Nephron (organoid): ENCODE results near the gene AMT.

Source experiments
- H3K27ac Mint-ChIP-seq, 3 experiments: 2 replicates each; pipeline ENCODE4 v1.8.0; 2020; ENCODE audit warnings: mixed read lengths in 3 of 3, mild to moderate bottlenecking in 2 of 3, moderate library complexity in 1 of 3
- H3K27me3 Mint-ChIP-seq: 2 replicates; pipeline ENCODE4 v1.8.0; 2021; ENCODE audit warnings: low read depth, mild to moderate bottlenecking, moderate library complexity, mixed read lengths
- H3K36me3 Mint-ChIP-seq: 2 replicates; pipeline ENCODE4 v1.8.0; 2020; ENCODE audit warnings: low read depth, mixed read lengths
- H3K4me1 Mint-ChIP-seq: 2 replicates; pipeline ENCODE4 v1.8.0; 2020; ENCODE audit warnings: mixed read lengths
- H3K4me3 Mint-ChIP-seq, 3 experiments: 2 replicates each; pipeline ENCODE4 v1.8.0; 2020; ENCODE audit warnings: mild to moderate bottlenecking in 3 of 3, mixed read lengths in 3 of 3, moderate library complexity in 2 of 3
- H3K9me3 Mint-ChIP-seq: 2 replicates; pipeline ENCODE4 v1.8.0; 2020; ENCODE audit warnings: mixed read lengths
- CTCF ChIP-seq, 3 experiments: fragments of 200-600 bp; sonication (generic); IDR thresholded peaks; one replicate each; pipeline ENCODE4 v1.5.0; 2021; ENCODE audit warnings: antibody characterized with exemption in 3 of 3; ENCODE audit not compliant: unreplicated experiment in 3 of 3

The AMT gene

GRCh38 chr3:49428752-49429080 is 6.4 kb upstream of the AMT start:
- H3K9me3 Mint-ChIP-seq: no peaks in the 10 kb centered on the region

GRCh38 chr3:49427586-49427985 is 5.3 kb upstream of the AMT start:
- Mint-ChIP-seq H3K9me3 (no peaks in the 10 kb centered on the region), H3K27ac (peak overlapping the region in 2 of 3 experiments; percentile 99 to 100), H3K4me3 (peak overlapping the region; percentile 96 to 99 (median 99)), H3K36me3 (peaks cover 11% of the 10 kb centered on the region), H3K27me3 (no peaks in the 10 kb centered on the region), H3K4me1 (peaks cover 10% of the 10 kb centered on the region)
- no peak for TF ChIP-seq CTCF (IDR thresholded peaks at IDR 0.05; ENCODE audit: unreplicated experiment in 3 of 3)

More at GRCh38 chr3:49428752-49429080, 6.4 kb upstream of the AMT start:
- peak overlapping the region; percentile 99 to 100 (median 100) for H3K27ac Mint-ChIP-seq
- no peak for TF ChIP-seq CTCF (IDR thresholded peaks at IDR 0.05; ENCODE audit: unreplicated experiment in 3 of 3)
- H3K4me1 Mint-ChIP-seq: peaks cover 4% of the 10 kb centered on the region
- H3K27me3 Mint-ChIP-seq: no peaks in the 10 kb centered on the region
- peaks cover 11% of the 10 kb centered on the region for H3K36me3 Mint-ChIP-seq
- H3K4me3 Mint-ChIP-seq: peak overlapping the region; percentile 96 to 99 (median 99)

DNA sequence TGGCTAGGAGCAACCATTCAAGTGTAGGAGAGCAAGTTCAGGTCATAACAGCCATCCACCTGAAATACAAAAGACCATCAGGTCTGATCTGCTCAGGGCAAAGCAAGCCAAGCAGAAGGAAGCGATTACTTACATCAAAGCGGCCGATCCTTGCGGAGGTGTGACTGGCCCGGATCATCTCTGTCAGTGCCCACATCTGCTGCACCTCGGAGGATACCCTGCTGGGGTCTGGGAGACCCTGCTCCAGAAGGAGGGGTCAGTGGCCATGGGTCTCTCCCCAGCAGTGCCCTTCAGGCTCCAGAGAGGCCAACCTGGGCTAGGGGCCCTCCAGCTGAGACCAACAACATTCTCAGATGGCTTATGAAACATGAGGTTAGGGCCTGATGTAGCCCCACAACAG is 2.5 kb upstream of the AMT start:
- no peak for TF ChIP-seq CTCF (IDR thresholded peaks at IDR 0.05; ENCODE audit: unreplicated experiment in 3 of 3)
- Mint-ChIP-seq H3K4me3 (peak overlapping the region in 2 of 3 experiments; percentile 8 to 43), H3K27ac (peak overlapping the region in 1 of 3 experiments; percentile 28), H3K36me3 (peaks cover 15% of the 10 kb centered on the region), H3K9me3 (no peaks in the 10 kb centered on the region), H3K4me1 (peaks cover 19% of the 10 kb centered on the region), H3K27me3 (no peaks in the 10 kb centered on the region)

DNA sequence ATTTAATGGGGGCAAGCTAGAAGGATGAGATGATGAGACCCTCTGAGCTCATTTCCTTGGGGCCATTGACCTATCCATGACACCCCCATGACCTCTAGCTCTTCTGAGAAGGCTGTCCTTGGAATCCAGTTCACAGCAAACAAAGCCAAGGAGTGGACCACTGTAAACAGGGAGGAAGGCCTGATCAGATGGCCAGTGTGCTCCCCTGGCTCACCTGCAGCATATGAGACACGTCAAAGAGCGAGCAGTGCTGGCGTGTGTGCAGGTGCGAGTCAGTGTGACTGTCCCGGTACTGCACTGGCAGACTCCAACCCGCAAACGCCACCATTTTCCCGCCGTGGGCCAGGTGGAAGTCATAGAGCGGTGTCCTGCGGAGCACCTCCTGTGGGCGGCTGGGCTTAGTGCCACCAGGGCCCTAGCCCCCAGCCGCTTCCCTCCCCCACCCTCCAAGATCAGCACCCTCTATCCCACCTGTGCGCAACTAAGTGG is 339 bp downstream of the AMT start:
- peak overlapping the region; percentile 91 to 95 (median 94) for H3K4me3 Mint-ChIP-seq
- peaks cover 18% of the 10 kb centered on the region for H3K36me3 Mint-ChIP-seq
- no peaks in the 10 kb centered on the region for H3K27me3 Mint-ChIP-seq
- no peaks in the 10 kb centered on the region for H3K9me3 Mint-ChIP-seq
- no peak for TF ChIP-seq CTCF (IDR thresholded peaks at IDR 0.05; ENCODE audit: unreplicated experiment in 3 of 3)
- H3K27ac Mint-ChIP-seq: peak overlapping the region; percentile 74 to 95 (median 89)
- H3K4me1 Mint-ChIP-seq: peaks cover 15% of the 10 kb centered on the region

- H3K27ac Mint-ChIP-seq: peak overlapping the region in 2 of 3 experiments; percentile 20 to 60
- no peaks in the 10 kb centered on the region for H3K27me3 Mint-ChIP-seq
- H3K4me3 Mint-ChIP-seq: no peak overlapping the region
- no peaks in the 10 kb centered on the region for H3K9me3 Mint-ChIP-seq
- no peak for TF ChIP-seq CTCF (IDR thresholded peaks at IDR 0.05; ENCODE audit: unreplicated experiment in 3 of 3)
- H3K4me1 Mint-ChIP-seq: peaks cover 31% of the 10 kb centered on the region
- H3K36me3 Mint-ChIP-seq: peaks cover 17% of the 10 kb centered on the region
Observed at GRCh38 chr3:49417516-49418120, 4.7 kb downstream of the AMT start.

GRCh38 chr3:49416867-49417266 is 5.4 kb downstream of the AMT start:
- H3K27me3 Mint-ChIP-seq: no peaks in the 10 kb centered on the region
- peaks cover 26% of the 10 kb centered on the region for H3K4me1 Mint-ChIP-seq
- TF ChIP-seq CTCF (IDR thresholded peaks at IDR 0.05; ENCODE audit: unreplicated experiment in 3 of 3): no peak
- no peak overlapping the region for H3K4me3 Mint-ChIP-seq
- H3K27ac Mint-ChIP-seq: peak overlapping the region; percentile 37 to 75 (median 59)
- no peaks in the 10 kb centered on the region for H3K9me3 Mint-ChIP-seq
- H3K36me3 Mint-ChIP-seq: peaks cover 17% of the 10 kb centered on the region
